ENCODE measurements around the gene COPS9. TPM values are rescaled to one million over a fixed set of nuclear protein-coding genes. Genes with fewer than 3 reads are reported as not detected.

The COPS9 gene
- total RNA-seq, 6 donors from 2014 or later: 97.2 to 141 (median 129) TPM

GRCh38 chr2:240166761-240167587 lies 30.9 kb upstream of the COPS9 start:
- Histone ChIP-seq H3K4me3 (no peak overlapping the region), H3K4me1 (no peaks in the 10 kb centered on the region), H3K27me3 (no peaks in the 10 kb centered on the region), H3K9me3 (no peaks in the 10 kb centered on the region), H3K27ac (no peak overlapping the region), H3K36me3 (no peaks in the 10 kb centered on the region)
- 86 to 91% methylated on average over 8 to 17 of the region's 21 CpGs for WGBS, 2 donors
- no peak for ATAC-seq (ENCODE audit: low FRiP score in 2 of 2)
- no peak for DNase-seq
- no peak for TF ChIP-seq CTCF (IDR thresholded peaks at IDR 0.05)
- no peak for TF ChIP-seq EP300 (IDR thresholded peaks at IDR 0.05)
- no peak for TF ChIP-seq POLR2AphosphoS5 (IDR thresholded peaks at IDR 0.05)
- TF ChIP-seq POLR2A (IDR thresholded peaks at IDR 0.05): no peak

GRCh38 chr2:240166191-240166590 lies 30.1 kb upstream of the COPS9 start:
- Histone ChIP-seq H3K27me3 (no peaks in the 10 kb centered on the region), H3K36me3 (no peaks in the 10 kb centered on the region), H3K4me1 (no peaks in the 10 kb centered on the region), H3K9me3 (no peaks in the 10 kb centered on the region), H3K4me3 (no peak overlapping the region), H3K27ac (no peak overlapping the region)
- TF ChIP-seq CTCF (IDR thresholded peaks at IDR 0.05) (no peak), POLR2A (IDR thresholded peaks at IDR 0.05) (no peak), POLR2AphosphoS5 (IDR thresholded peaks at IDR 0.05) (no peak), EP300 (IDR thresholded peaks at IDR 0.05) (no peak)
- ATAC-seq (ENCODE audit: low FRiP score in 2 of 2): no peak
- WGBS, 2 donors: 70 to 79% methylated on average over 5 of the region's 5 CpGs
- no peak for DNase-seq

GRCh38 chr2:240165661-240166060 lies 29.6 kb upstream of the COPS9 start:
- no peak for DNase-seq
- TF ChIP-seq POLR2AphosphoS5 (IDR thresholded peaks at IDR 0.05) (no peak), CTCF (IDR thresholded peaks at IDR 0.05) (no peak), EP300 (IDR thresholded peaks at IDR 0.05) (no peak), POLR2A (IDR thresholded peaks at IDR 0.05) (no peak)
- no peaks in the 10 kb centered on the region for H3K9me3 ChIP-seq
- ATAC-seq (ENCODE audit: low FRiP score in 2 of 2): no peak
- H3K36me3 ChIP-seq: no peaks in the 10 kb centered on the region
- no peaks in the 10 kb centered on the region for H3K4me1 ChIP-seq
- H3K27me3 ChIP-seq: no peaks in the 10 kb centered on the region
- H3K27ac ChIP-seq: no peak overlapping the region
- WGBS, 2 donors: 47 to 57% methylated on average over 4 of the region's 4 CpGs
- no peak overlapping the region for H3K4me3 ChIP-seq

- no peak overlapping the region for H3K4me3 ChIP-seq
- no peak for TF ChIP-seq CTCF (IDR thresholded peaks at IDR 0.05)
- no peak for TF ChIP-seq EP300 (IDR thresholded peaks at IDR 0.05)
- TF ChIP-seq POLR2AphosphoS5 (IDR thresholded peaks at IDR 0.05): no peak
- no peak for TF ChIP-seq POLR2A (IDR thresholded peaks at IDR 0.05)
- no peaks in the 10 kb centered on the region for H3K36me3 ChIP-seq
- no peaks in the 10 kb centered on the region for H3K4me1 ChIP-seq
- no peaks in the 10 kb centered on the region for H3K27me3 ChIP-seq
- WGBS, 2 donors: 75 to 89% methylated on average over 8 to 10 of the region's 10 CpGs
- H3K27ac ChIP-seq: no peak overlapping the region
- DNase-seq (no peak), ATAC-seq (ENCODE audit: low FRiP score in 2 of 2) (no peak)
- no peaks in the 10 kb centered on the region for H3K9me3 ChIP-seq
Measured at GRCh38 chr2:240165034-240165433, 28.9 kb upstream of the COPS9 start.

GRCh38 chr2:240164586-240164985 lies 28.5 kb upstream of the COPS9 start:
- H3K27me3 ChIP-seq: no peaks in the 10 kb centered on the region
- DNase-seq (no peak), ATAC-seq (ENCODE audit: low FRiP score in 2 of 2) (no peak)
- no peak overlapping the region for H3K4me3 ChIP-seq
- H3K36me3 ChIP-seq: no peaks in the 10 kb centered on the region
- no peaks in the 10 kb centered on the region for H3K4me1 ChIP-seq
- no peak overlapping the region for H3K27ac ChIP-seq
- no peaks in the 10 kb centered on the region for H3K9me3 ChIP-seq
- TF ChIP-seq POLR2A (IDR thresholded peaks at IDR 0.05) (no peak), POLR2AphosphoS5 (IDR thresholded peaks at IDR 0.05) (no peak), EP300 (IDR thresholded peaks at IDR 0.05) (no peak), CTCF (IDR thresholded peaks at IDR 0.05) (no peak)
- 65 to 69% methylated on average over 5 of the region's 5 CpGs for WGBS, 2 donors
